Subcutaneous adipose tissue (tissue), 4 donors: Measurements from ENCODE around the gene ACOXL. TPM values are rescaled to one million over a fixed set of nuclear protein-coding genes. Genes with fewer than 3 reads are reported as not detected.

ENCODE experiments used
- CTCF ChIP-seq: fragments of 450-650 bp; IDR thresholded peaks from one replicate; pipeline ENCODE4 v1.5.1; 2016; ENCODE audit warnings: low read depth, mild to moderate bottlenecking, control low read depth, antibody characterized with exemption, moderate library complexity
- total RNA-seq, 4 donors: library from RNA; depleted of rRNA; stranded (reverse); fragments of >200 nt; gene quantifications; one replicate each; pipeline ENCODE4 v1.1.0, GENCODE V29; 2016

ACOXL gene
- total RNA-seq, 4 donors from 2014 or later, result not detected

- TF ChIP-seq CTCF, result no peak
Observed at GRCh38 chr2:110900191-110900590, 167.8 kb downstream of the ACOXL start.

- TF ChIP-seq CTCF, result no peak
Observed at GRCh38 chr2:110903548-110903947, 171.2 kb downstream of the ACOXL start.

GRCh38 chr2:110904116-110904778 is 171.9 kb downstream of the ACOXL start:
- TF ChIP-seq CTCF, result no peak

- TF ChIP-seq CTCF, result no peak
Observed at GRCh38 chr2:110904779-110905148, 172.4 kb downstream of the ACOXL start.

- no peak for TF ChIP-seq CTCF
Observed at GRCh38 chr2:110905217-110905616, 172.8 kb downstream of the ACOXL start.

- no peak for TF ChIP-seq CTCF
Observed at GRCh38 chr2:110906613-110907298, 174.4 kb downstream of the ACOXL start.

- no peak for TF ChIP-seq CTCF
Observed at GRCh38 chr2:110909501-110909900, 177.1 kb downstream of the ACOXL start.
